Prostate gland (tissue), 2 donors: ENCODE data around the gene JUNB. TPM values are rescaled to one million over a fixed set of nuclear protein-coding genes. Genes with fewer than 3 reads are reported as not detected.
"Not testable (repeated sequence)": the region's sequence is repeated elsewhere in the genome, so short reads cannot be mapped to it uniquely, and the experiment has no call there.

Source experiments
- DNase-seq: peaks from one replicate; pipeline ENCODE4 v3.0.0-alpha.2; 2019; ENCODE audit warnings: low spot score
- H3K27ac ChIP-seq, 2 donors: fragments of 200-600 bp; sonication (generic); 2 replicates each; pipeline ENCODE4 v1.5.1; 2017 to 2019
- H3K27me3 ChIP-seq: fragments of 200-600 bp; sonication (generic); replicated peaks from 2 replicates; pipeline ENCODE4 v1.5.1; 2019; ENCODE audit not compliant: insufficient read depth
- H3K36me3 ChIP-seq, 2 donors: fragments of 200-600 bp; sonication (generic); 1 replicate in 1 of 2; 2 replicates in 1 of 2; pipeline versions ENCODE4 v1.5.1 to v1.8.1; 2017 to 2019
- H3K4me1 ChIP-seq: fragments of 200-600 bp; sonication (generic); replicated peaks from 2 replicates; pipeline ENCODE4 v1.5.1; 2019
- H3K4me3 ChIP-seq, 2 donors: fragments of 200-600 bp; sonication (generic); 2 replicates each; pipeline ENCODE4 v1.5.1; 2017 to 2019
- H3K9me3 ChIP-seq: fragments of 200-600 bp; sonication (generic); 2 replicates; pipeline ENCODE4 v1.5.1; 2017
- POLR2A ChIP-seq: fragments of 450-650 bp; IDR thresholded peaks from one replicate; pipeline ENCODE4 v1.6.1; 2016; ENCODE audit warnings: antibody characterized with exemption, mild to moderate bottlenecking
- POLR2AphosphoS5 ChIP-seq: sonication (generic); formaldehyde crosslinking; IDR thresholded peaks from one replicate; pipeline ENCODE4 v1.6.1; 2017; ENCODE audit warnings: antibody characterized with exemption
- WGBS: methylation state at CpG from one replicate; pipeline ENCODE4 v1.1.5; 2018; 5-methylcytosine and 5-hydroxymethylcytosine counted together
- intact Hi-C: fragments of 100-400 bp; cut with DNase I; formaldehyde crosslinking; loops from one replicate; pipeline ENCODE4 v1.14.2; 2022
- total RNA-seq, 2 donors: library from RNA; depleted of rRNA; stranded (reverse); fragments of >200 nt; gene quantifications; one replicate each; pipeline ENCODE4 v1.1.0, GENCODE V29; 2016
- TF ChIP-seq, protein P1 (sequence below), 4 experiments: fragments of 200-600 bp in 2 of 4; fragments of 450-650 bp in 2 of 4; sonication (generic) in 2 of 4; IDR thresholded peaks; 1 replicate in 3 of 4; 2 replicates in 1 of 4; pipeline ENCODE4 v1.5.1; 2016 to 2019; ENCODE audit warnings: antibody characterized with exemption in 4 of 4, mild to moderate bottlenecking in 2 of 4, moderate library complexity in 2 of 4

JUNB gene
- total RNA-seq, 2 donors from 2014 or later: 173 to 290 TPM

DNA sequence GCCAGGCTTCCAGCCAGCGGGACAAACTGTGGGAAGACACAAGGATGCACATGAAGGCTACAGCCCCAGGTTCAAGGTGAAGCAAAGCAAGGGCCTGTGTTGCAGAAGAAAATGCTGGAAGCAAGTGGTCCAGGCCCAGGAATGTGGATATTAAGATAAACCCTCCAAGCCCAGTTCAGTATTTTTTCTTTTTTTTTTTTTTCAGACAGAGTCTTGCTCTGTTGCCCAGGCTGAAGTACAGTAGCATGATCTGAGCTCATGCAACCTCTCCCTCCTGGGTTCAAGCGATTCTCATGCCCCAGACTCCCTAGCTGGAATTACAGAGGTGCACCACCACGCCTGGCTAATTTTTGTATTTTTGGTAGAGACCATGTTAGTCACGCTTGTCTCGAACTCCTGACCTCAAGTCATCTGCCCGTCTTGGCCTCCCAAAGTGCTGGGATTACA lies 5.9 kb downstream of the JUNB start:
- intact Hi-C loops: loop anchor here (10.0 kb wide), 1 partner anchor 72 kb away; the partner anchor contains the start of gene TNPO2
- Histone ChIP-seq H3K4me1 (peaks cover 8% of the 10 kb centered on the region), H3K9me3 (no peaks in the 10 kb centered on the region), H3K27me3 (no peaks in the 10 kb centered on the region), H3K4me3 (no peak overlapping the region), H3K27ac (no peak overlapping the region), H3K36me3 (peaks cover 0 to 6% of the 10 kb centered on the region in 2 donors)
- DNase-seq: no peak
- 90% methylated on average over 6 of the region's 6 CpGs for whole genome bisulfite sequencing
- TF ChIP-seq, protein P1, sequence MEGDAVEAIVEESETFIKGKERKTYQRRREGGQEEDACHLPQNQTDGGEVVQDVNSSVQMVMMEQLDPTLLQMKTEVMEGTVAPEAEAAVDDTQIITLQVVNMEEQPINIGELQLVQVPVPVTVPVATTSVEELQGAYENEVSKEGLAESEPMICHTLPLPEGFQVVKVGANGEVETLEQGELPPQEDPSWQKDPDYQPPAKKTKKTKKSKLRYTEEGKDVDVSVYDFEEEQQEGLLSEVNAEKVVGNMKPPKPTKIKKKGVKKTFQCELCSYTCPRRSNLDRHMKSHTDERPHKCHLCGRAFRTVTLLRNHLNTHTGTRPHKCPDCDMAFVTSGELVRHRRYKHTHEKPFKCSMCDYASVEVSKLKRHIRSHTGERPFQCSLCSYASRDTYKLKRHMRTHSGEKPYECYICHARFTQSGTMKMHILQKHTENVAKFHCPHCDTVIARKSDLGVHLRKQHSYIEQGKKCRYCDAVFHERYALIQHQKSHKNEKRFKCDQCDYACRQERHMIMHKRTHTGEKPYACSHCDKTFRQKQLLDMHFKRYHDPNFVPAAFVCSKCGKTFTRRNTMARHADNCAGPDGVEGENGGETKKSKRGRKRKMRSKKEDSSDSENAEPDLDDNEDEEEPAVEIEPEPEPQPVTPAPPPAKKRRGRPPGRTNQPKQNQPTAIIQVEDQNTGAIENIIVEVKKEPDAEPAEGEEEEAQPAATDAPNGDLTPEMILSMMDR (IDR thresholded peaks at IDR 0.05): no peak
- no peak for TF ChIP-seq POLR2AphosphoS5

DNA sequence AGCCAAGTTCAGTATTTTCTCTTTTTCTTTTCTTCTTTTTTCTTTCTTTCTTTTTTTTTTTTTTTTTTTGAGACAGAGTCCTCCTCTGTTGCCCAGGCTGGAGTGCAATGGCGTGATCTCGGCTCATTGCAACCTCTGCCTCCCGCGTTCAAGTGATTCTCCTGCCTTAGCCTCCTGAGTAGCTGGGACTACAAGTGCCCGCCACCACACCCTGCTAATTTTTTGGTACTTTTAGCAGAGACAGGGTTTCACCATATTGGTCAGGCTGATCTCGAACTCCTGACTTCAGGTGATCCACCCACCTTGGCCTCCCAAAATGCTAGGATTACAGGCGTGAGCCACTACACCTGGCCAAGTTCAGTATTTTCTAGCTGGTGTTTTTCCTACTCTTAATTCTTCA lies 6.3 kb downstream of the JUNB start:
- not testable (repeated sequence) for H3K27me3 ChIP-seq, DNase-seq, H3K27ac ChIP-seq, H3K36me3 ChIP-seq, H3K4me3 ChIP-seq, H3K4me1 ChIP-seq, H3K9me3 ChIP-seq
- intact Hi-C loops: loop anchor here (10.0 kb wide), 1 partner anchor 73 kb away; the partner anchor contains the start of gene TNPO2
- 96% methylated on average over 7 of the region's 7 CpGs for WGBS

DNA sequence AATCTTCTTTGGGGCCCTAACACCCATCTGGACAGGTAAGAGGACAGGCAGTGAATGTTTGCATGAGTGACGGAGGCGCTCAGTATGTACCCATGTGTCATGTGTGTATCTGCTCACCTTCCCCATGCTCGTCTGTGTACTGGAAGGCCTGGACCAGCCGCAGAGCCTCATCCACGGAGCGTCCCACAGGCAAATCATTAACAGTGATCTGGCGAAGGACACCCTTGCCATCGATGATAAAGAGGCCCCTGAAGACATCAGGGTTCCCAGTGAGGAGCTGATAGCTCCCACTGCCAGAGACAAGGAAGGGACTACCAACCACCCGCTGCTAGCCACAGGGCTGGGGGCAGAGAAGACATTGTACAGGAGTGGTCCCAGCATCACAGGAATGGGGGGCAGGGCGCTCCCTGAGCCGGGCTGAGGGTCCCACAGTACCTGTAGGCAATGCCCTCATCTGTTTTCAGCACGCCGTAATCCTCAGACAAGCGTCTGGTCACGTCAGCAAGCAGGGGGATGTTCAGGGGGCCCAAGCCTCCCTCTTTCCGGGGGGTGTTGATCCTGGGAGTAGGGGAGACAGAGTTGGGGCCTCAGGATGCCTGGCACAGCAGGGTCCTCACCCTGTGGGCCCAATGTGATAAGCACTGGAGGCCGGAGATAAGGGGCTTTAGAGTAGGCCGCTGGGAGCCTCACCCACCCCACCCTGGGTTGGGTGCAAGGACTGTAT lies 8.6 kb downstream of the JUNB start:
- 84% methylated on average over 18 of the region's 18 CpGs for WGBS
- intact Hi-C loops: loop anchor here (10.0 kb wide), 1 partner anchor 75 kb away; the partner anchor contains the start of gene TNPO2
- TF ChIP-seq POLR2AphosphoS5 (no peak), POLR2A (no peak)
- TF ChIP-seq, protein P1 (IDR thresholded peaks at IDR 0.05): no peak
- no peaks in the 10 kb centered on the region for H3K27me3 ChIP-seq
- DNase-seq: no peak
- H3K4me1 ChIP-seq: peaks cover 8% of the 10 kb centered on the region
- H3K4me3 ChIP-seq: no peak overlapping the region
- peaks cover 0 to 6% of the 10 kb centered on the region in 2 donors for H3K36me3 ChIP-seq
- no peak overlapping the region for H3K27ac ChIP-seq
- no peaks in the 10 kb centered on the region for H3K9me3 ChIP-seq

DNA sequence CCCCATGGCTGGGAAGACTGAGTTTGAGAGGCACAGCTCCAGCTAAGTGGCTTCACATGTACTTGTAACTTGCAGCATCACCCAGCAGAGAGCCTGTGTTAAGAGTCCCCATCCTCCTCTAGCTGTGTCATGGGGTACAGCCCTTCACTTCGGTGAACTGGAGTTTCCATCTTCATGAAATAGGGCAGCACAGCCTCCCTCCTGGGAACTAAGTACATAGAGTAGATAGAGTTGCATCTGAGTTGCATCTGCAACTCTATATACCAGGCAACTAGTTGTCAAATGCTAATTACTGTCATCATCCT lies 9.1 kb downstream of the JUNB start:
- Histone ChIP-seq H3K27me3 (no peaks in the 10 kb centered on the region), H3K4me1 (peaks cover 8% of the 10 kb centered on the region), H3K27ac (peak overlapping the region; percentile 74 to 78), H3K9me3 (no peaks in the 10 kb centered on the region), H3K36me3 (peaks cover 0 to 6% of the 10 kb centered on the region in 2 donors), H3K4me3 (peak overlapping the region; percentile 50 to 67)
- 40% methylated on average over 1 of the region's 1 CpG for WGBS
- intact Hi-C loops: no loop called here
- TF ChIP-seq, protein P1 (IDR thresholded peaks at IDR 0.05): no peak
- TF ChIP-seq POLR2A (no peak), POLR2AphosphoS5 (no peak)
- DNase-seq: no peak

DNA sequence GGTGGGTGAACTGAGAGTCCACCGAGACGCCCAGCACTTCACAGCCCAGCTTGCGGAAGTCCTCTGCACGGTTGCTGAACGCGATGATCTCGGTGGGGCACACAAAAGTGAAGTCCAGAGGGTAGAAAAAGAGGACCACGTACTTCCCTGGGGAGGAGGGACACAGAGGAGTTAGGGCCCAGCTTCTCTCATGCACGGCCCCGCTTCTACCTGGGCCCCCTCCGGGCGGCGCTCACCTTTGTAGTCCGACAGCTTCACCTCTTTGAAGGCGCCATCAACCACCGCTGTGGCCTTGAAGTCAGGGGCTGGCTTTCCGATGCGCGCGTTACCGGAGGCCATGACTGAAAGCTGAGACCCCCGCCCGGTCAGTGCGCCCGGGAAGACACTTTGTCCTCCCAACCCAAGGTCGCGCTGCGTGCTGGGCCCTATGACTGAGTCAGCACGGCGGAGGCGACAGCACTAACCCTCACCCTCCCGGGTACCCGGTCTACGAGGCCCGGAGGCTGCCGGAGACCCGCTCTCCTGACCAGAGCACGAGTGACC lies 9.7 kb downstream of the JUNB start:
- intact Hi-C loops: no loop called here
- Histone ChIP-seq H3K27ac (peak overlapping the region; percentile 74 to 78), H3K9me3 (no peaks in the 10 kb centered on the region), H3K4me3 (peak overlapping the region; percentile 50 to 67), H3K4me1 (peaks cover 8% of the 10 kb centered on the region), H3K36me3 (peaks cover 0 to 6% of the 10 kb centered on the region in 2 donors), H3K27me3 (no peaks in the 10 kb centered on the region)
- DNase-seq: no peak
- 4% methylated on average over 33 of the region's 38 CpGs for WGBS
- TF ChIP-seq POLR2A: no peak
- TF ChIP-seq, protein P1 (IDR thresholded peaks at IDR 0.05): no peak
- no peak for TF ChIP-seq POLR2AphosphoS5
